Thoracic aorta (tissue), 2 donors: ENCODE results near the gene HNRNPA3. TPM values are rescaled to one million over a fixed set of nuclear protein-coding genes. Genes with fewer than 3 reads are reported as not detected.
"Not testable (repeated sequence)": the region's sequence is repeated elsewhere in the genome, so short reads cannot be mapped to it uniquely, and the experiment has no call there.

Experiments
- ATAC-seq: fragments of 150-250 bp; one replicate; pipeline ENCODE4 v1.8.0; 2017; ENCODE audit warnings: low read depth; ENCODE audit not compliant: insufficient number of reproducible peaks, low FRiP score
- DNase-seq: peaks from one replicate; pipeline ENCODE4 v3.0.0-alpha.2; 2020; ENCODE audit warnings: low spot score
- H3K27ac ChIP-seq, 2 donors: fragments of 200-600 bp; sonication (generic); 1 replicate in 1 of 2; 2 replicates in 1 of 2; pipeline ENCODE4 v1.5.1; 2016; ENCODE audit warnings: mild to moderate bottlenecking in 2 of 2, moderate library complexity in 2 of 2
- H3K27me3 ChIP-seq: fragments of 200-600 bp; sonication (generic); replicated peaks from 2 replicates; pipeline ENCODE4 v1.6.0; 2016; ENCODE audit warnings: mild to moderate bottlenecking; ENCODE audit not compliant: insufficient read depth
- H3K36me3 ChIP-seq: fragments of 200-600 bp; sonication (generic); one replicate; pipeline ENCODE4 v1.5.1; 2016
- H3K4me1 ChIP-seq, 2 donors: fragments of 200-600 bp; sonication (generic); 1 replicate in 1 of 2; 2 replicates in 1 of 2; pipeline versions ENCODE4 v1.5.1 to v1.6.0; 2016; ENCODE audit warnings: low read depth in 2 of 2, mild to moderate bottlenecking in 1 of 2; ENCODE audit not compliant: control insufficient read depth in 1 of 2
- H3K4me3 ChIP-seq: fragments of 200-600 bp; sonication (generic); 2 replicates; pipeline ENCODE4 v1.5.1; 2016; ENCODE audit warnings: mild to moderate bottlenecking
- H3K9me3 ChIP-seq: fragments of 200-600 bp; sonication (generic); 2 replicates; pipeline ENCODE4 v1.5.1; 2016
- CTCF ChIP-seq: fragments of 200-600 bp; sonication (generic); IDR thresholded peaks from one replicate; pipeline ENCODE4 v1.5.1; 2019; ENCODE audit warnings: antibody characterized with exemption
- total RNA-seq, 2 donors: library from RNA; depleted of rRNA; stranded (reverse); fragments of >200 nt; gene quantifications; one replicate each; pipeline versions ENCODE4 v1.1.0 to v1.2.3, GENCODE V29; 2016

The HNRNPA3 gene
- total RNA-seq, 2 donors from 2014 or later: 60.1 to 98.4 TPM

GRCh38 chr2:177180269-177181000 lies 32.2 kb upstream of the HNRNPA3 start:
- Histone ChIP-seq H3K4me3 (no peak overlapping the region), H3K9me3 (no peaks in the 10 kb centered on the region), H3K36me3 (no peaks in the 10 kb centered on the region), H3K27me3 (no peaks in the 10 kb centered on the region), H3K4me1 (no peaks in the 10 kb centered on the region), H3K27ac (no peak overlapping the region)
- DNase-seq: no peak
- no peak for ATAC-seq
- TF ChIP-seq CTCF: no peak

- Histone ChIP-seq H3K27ac (no peak overlapping the region), H3K36me3 (no peaks in the 10 kb centered on the region), H3K4me1 (no peaks in the 10 kb centered on the region), H3K9me3 (no peaks in the 10 kb centered on the region), H3K27me3 (no peaks in the 10 kb centered on the region), H3K4me3 (no peak overlapping the region)
- no peak for TF ChIP-seq CTCF
- ATAC-seq (no peak), DNase-seq (no peak)
Measured at GRCh38 chr2:177183860-177184259, 28.7 kb upstream of the HNRNPA3 start.

GRCh38 chr2:177184606-177185005 lies 28.0 kb upstream of the HNRNPA3 start:
- H3K27me3 ChIP-seq: no peaks in the 10 kb centered on the region
- TF ChIP-seq CTCF: no peak
- DNase-seq (no peak), ATAC-seq (no peak)
- no peak overlapping the region for H3K4me3 ChIP-seq
- no peak overlapping the region for H3K27ac ChIP-seq
- no peaks in the 10 kb centered on the region for H3K36me3 ChIP-seq
- H3K4me1 ChIP-seq: no peaks in the 10 kb centered on the region
- H3K9me3 ChIP-seq: no peaks in the 10 kb centered on the region

GRCh38 chr2:177186038-177186437 lies 26.6 kb upstream of the HNRNPA3 start:
- ATAC-seq, H3K36me3 ChIP-seq, H3K4me3 ChIP-seq, H3K27ac ChIP-seq, H3K9me3 ChIP-seq, DNase-seq, H3K27me3 ChIP-seq, H3K4me1 ChIP-seq: not testable (repeated sequence)

- Histone ChIP-seq H3K27ac (no peak overlapping the region), H3K4me1 (no peaks in the 10 kb centered on the region), H3K27me3 (no peaks in the 10 kb centered on the region), H3K9me3 (no peaks in the 10 kb centered on the region), H3K4me3 (no peak overlapping the region), H3K36me3 (no peaks in the 10 kb centered on the region)
- no peak for TF ChIP-seq CTCF
- DNase-seq (no peak), ATAC-seq (no peak)
Measured at GRCh38 chr2:177187631-177188312, 24.8 kb upstream of the HNRNPA3 start.
